PC-9 (cell line): ENCODE data around the gene CKMT1A.
"Not testable (repeated sequence)": the region's sequence is repeated elsewhere in the genome, so short reads cannot be mapped to it uniquely, and the experiment has no call there.

Source experiments
- EZH2 ChIP-seq: fragments of 200-600 bp; sonication (generic); IDR thresholded peaks from 2 replicates; pipeline ENCODE4 v1.8.0; 2017; ENCODE audit warnings: antibody characterized with exemption, low read depth
- TF ChIP-seq, protein P1 (sequence below): fragments of 200-600 bp; sonication (generic); conservative IDR thresholded peaks from 2 replicates; pipeline ENCODE4 v1.6.1; 2017; ENCODE audit warnings: mixed run types, antibody characterized with exemption, mild to moderate bottlenecking, moderate library complexity

DNA sequence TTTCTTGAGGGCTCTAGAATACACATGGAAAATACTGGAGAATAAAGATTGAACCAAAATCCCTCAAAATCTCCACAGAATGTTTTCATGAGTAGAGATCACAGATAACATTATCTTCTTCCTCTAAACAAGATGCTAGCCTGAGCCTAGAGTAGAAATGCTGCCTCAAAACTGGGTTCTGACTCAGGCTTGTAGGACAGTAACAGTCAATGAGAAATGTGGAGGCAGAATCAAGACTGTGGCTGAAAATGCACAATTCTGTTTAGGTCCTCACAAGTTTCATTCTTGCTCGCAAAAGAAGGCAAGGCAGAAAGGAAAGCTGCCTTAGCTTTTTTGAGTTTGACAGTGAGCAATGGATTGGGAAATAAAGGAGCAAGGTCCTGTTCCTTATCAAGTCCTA, 19.5 kb upstream of the CKMT1A start:
- TF ChIP-seq, protein P1, sequence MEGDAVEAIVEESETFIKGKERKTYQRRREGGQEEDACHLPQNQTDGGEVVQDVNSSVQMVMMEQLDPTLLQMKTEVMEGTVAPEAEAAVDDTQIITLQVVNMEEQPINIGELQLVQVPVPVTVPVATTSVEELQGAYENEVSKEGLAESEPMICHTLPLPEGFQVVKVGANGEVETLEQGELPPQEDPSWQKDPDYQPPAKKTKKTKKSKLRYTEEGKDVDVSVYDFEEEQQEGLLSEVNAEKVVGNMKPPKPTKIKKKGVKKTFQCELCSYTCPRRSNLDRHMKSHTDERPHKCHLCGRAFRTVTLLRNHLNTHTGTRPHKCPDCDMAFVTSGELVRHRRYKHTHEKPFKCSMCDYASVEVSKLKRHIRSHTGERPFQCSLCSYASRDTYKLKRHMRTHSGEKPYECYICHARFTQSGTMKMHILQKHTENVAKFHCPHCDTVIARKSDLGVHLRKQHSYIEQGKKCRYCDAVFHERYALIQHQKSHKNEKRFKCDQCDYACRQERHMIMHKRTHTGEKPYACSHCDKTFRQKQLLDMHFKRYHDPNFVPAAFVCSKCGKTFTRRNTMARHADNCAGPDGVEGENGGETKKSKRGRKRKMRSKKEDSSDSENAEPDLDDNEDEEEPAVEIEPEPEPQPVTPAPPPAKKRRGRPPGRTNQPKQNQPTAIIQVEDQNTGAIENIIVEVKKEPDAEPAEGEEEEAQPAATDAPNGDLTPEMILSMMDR = not testable (repeated sequence)
- TF ChIP-seq EZH2 = not testable (repeated sequence)
